HG03575 (cell line): ENCODE results near the gene ACAN.

Experiments used
- ATAC-seq: cut with Tn5 transposase; IDR thresholded peaks from one replicate; pipeline ENCODE4 v1.9.1; 2021; ENCODE audit not compliant: unreplicated experiment, insufficient number of reproducible peaks, low FRiP score; ENCODE audit errors: extremely low read depth

Gene ACAN

GRCh38 chr15:88896333-88897033 lies 93.2 kb downstream of the ACAN start:
- no peak for ATAC-seq

- ATAC-seq = no peak
Observed at GRCh38 chr15:88897142-88897455, 93.9 kb downstream of the ACAN start.

DNA sequence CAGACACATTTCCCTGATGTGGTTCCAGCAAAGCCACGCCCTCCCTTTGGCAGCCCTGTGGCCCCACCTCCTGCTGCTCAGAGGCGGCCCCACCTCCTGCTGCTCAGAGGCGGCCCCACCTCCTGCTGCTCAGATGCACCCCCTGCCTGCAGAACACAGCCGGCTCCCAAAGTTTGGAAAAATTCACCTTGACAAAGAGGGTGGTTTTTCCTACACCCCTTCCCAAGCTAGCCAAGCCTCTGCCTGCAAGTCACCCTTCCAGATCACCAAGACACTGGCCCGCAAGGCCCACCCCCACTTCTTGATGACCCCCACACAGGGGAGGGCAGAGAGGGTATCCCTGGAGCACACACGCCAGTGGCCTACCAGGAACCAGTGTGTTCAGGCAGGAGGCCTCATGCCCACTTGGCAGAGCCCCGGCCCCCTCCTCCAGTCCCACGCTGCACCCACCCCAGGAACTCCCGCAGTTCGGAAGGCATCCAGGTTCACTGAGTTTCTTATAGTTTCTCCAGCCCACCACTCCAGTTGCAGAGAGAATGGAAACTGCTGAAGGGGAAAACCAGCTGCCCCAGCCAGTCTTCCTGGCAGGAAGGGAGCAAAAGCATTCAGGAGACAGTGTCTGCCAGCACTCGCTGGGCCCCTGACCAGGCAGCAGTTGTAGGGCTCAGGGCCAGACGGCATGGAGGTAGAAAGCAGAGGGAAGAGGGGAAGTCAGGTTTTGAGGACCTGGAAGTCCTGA lies 94.4 kb downstream of the ACAN start:
- ATAC-seq = no peak

GRCh38 chr15:88898736-88899135 lies 95.5 kb downstream of the ACAN start:
- ATAC-seq = no peak

DNA sequence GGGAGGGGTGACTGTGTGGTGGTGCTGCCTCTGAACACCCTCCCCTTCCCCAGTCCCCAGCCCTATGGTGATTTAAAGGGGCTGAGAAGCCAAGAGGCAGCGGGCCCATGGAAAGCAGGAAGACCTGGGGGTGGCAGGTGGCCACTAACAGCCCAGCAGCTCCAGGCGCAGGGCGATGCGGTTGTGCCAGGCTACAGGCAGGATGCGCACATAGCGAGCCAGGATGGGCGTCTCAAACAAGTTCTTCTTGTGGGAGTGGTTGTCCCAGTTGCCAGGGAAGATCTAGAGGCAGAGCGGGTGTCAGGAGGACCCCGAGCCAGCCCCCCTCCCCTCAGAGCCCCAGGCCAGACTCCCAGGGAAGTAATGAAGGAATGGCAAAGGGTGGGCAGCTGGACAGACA lies 96.0 kb downstream of the ACAN start:
- ATAC-seq = no peak

DNA sequence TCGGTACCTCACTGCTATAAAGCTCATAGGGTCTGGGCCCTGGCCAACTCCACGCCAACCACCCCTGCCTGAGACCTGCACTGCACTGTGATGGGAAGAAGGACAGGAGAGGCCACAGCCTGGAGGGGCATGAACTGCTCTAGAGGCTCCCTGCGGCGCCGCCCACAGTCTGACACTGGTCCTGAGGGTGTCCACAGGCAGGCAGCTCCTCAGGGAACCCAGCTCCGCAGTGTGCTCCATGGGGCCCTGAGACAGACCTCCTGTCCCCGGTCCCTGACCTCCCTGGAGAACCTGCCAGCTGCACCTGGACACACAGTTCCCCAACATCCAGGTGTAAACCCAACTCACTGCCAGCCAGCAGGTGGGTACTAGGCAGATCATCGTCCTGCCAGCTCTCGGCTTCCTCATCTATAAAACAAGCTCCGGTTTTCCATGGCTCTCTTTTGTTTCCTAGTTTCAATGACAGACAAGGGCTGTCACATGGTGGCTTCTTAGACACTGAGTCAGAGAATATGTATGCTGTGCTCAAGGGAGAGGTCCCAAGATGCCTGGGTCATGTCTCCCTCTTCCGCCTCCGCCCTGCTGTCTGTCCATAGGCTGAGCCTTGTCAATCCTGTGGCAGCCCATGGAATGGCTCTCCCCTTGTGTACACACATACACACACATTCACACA lies 97.2 kb downstream of the ACAN start:
- ATAC-seq = no peak

GRCh38 chr15:88900982-88901418 lies 97.8 kb downstream of the ACAN start:
- no peak for ATAC-seq

DNA sequence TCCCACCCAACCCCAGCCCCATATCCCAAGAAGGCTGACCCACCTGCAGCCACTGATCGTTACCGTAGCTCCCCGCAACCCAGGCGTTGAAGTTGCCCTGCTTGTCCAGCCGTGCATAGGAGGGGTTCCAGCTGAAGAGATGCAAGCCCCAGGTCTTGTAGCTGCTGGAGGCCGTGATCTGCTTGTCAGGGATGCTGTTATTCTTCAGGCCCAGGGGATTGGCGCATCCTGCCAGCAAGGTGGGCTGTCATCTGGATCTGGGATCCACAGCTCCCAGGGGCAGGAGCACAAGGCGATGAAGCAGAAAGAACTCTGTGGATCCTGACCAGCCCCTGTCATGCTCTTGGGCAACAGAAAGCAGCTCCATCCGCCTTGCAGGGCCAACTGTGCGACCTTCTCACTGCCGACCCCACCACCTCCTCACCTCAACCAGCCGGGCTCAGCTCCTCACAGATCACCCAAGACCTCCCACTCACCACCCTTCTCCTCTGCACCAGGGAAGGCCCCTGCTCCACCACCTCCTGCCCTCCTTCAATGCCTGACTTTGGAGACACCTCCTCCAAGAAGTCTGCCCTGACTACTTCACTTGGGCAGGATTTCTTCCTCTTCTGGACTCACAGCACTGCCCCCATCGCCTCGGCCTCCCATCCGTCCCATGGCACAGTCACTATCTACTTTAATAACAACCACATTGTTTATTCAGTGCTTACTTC lies 98.4 kb downstream of the ACAN start:
- no peak for ATAC-seq

DNA sequence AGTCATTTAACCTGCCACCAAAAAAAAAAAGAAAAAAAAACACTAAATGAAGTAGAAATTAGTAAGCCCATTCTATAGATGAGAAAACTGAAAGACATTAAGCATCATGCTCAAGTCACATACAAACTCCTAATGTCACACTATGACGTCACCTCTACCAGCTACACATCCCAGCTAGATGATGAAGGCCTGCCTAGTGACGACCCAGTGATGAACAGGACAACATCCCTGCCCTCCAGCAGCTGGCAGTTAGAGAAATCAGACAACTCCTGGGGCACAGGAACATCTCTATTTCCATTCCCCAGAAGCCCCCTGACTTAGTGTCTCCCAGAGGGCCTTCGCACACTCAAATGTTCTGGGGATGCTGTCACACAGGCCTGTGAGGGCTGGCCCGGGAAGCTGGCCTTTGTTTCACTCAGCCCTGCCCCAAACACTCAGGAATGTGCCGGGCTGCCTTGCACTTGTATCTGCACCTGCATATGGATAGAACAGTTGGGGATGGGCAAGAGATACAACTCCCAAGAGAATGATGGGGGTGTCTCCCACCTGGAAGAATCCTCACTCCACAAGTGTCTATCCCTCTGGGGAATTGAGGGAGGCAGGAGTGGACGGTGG lies 99.1 kb downstream of the ACAN start:
- ATAC-seq = no peak

- no peak for ATAC-seq
Observed at GRCh38 chr15:88902846-88903245, 99.6 kb downstream of the ACAN start.

GRCh38 chr15:88904257-88904623 lies 101.0 kb downstream of the ACAN start:
- no peak for ATAC-seq

GRCh38 chr15:88904624-88905327 lies 101.5 kb downstream of the ACAN start:
- ATAC-seq = peak; percentile 49

DNA sequence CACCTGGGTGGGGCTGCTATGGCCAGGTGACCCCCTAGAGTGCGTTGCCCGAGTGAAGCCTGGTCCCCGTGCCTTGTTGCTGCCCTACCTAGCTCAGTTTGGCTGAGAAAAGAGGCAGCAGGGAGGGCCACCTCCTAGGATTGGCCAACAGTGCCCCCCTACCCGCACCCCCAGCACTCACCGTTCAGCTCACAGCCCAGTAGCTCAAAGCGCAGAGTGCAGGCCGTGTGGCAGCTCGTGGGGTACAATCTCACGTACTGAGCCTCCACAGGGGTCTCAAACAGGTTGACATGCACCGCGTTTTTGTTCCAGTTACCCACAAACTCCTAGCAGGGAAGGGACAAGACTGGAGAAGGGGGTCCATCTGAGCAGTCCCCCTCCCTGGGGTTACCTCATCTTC lies 102.3 kb downstream of the ACAN start:
- no peak for ATAC-seq

- ATAC-seq = no peak
Observed at GRCh38 chr15:88906130-88906529, 102.9 kb downstream of the ACAN start.

GRCh38 chr15:88906551-88906950 lies 103.3 kb downstream of the ACAN start:
- no peak for ATAC-seq

GRCh38 chr15:88907111-88907510 lies 103.9 kb downstream of the ACAN start:
- ATAC-seq = no peak

DNA sequence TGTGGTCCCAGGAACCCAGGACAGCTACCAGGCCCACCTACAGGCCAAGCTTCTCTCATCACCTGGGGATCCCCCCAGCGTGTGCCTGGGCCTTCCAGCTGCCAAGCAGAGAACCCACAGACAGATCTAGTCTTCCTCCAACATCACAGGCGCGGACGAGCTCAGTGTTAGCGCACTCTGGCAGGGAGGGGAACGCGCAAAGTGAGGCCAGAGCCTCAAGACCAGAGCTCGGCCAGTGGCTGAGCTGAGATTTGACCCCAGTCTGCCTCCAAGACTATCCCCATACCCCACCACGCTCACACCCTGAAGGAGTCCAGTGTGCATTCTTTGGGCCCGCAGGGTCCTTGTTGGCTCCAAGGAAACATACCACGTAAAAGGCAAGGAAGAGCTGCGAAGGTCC lies 104.9 kb downstream of the ACAN start:
- ATAC-seq = no peak

DNA sequence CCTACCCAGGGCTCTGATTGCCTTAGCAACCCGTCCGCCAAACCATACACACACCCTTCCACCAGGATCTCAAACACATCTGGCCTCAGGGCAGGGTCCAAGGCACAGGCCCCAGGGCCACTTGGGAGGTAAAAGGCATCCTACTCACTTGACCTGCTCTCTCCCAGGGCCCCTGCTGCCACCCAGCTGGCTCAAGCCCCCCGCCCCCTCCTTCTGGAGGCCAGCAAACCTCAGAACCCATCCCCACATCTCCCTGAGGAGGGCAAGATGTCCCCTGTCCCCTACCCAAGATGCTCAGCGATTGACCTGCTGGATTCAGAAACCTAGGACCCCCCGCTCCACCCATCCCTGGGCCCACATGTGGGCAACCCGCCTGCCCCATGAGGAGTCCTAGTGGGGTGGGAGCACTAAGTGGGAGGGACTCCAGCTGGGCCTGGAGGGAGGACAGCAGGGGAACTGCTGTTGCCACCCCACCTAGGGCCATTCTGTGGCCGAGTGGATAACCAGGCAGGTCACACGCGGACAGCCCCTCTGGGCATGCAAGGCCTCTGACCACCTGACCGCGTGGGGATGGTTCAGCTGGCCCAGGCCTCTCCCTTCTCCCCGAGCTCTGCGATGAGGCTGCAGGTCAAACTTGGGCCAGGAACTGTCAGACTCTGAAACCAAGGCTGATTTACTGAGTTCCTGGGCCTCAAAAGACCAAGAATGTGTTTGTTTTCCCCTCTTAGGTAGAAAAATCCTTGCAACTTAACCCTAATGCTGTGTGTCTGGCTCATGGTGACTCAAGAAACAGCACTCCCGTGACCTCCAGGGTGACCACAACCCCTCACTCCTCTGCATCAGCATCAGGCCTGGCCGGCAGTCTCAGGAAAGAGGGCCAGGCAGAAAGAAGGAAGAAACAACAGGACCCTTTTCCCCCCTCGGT lies 105.7 kb downstream of the ACAN start:
- no peak for ATAC-seq
